Neural cell (in vitro differentiated cells): ENCODE measurements around the gene SAMD1. TPM values are rescaled to one million over a fixed set of nuclear protein-coding genes. Genes with fewer than 3 reads are reported as not detected.

Experiments
- H2AFZ ChIP-seq: fragments of 200-600, 300-800 bp; sonication (generic), shearing (Covaris generic); 2 replicates; pipeline ENCODE4 v1.6.0; 2014; ENCODE audit warnings: low read depth, mild to moderate bottlenecking, antibody characterized with exemption, low read length, moderate library complexity
- H3F3A ChIP-seq: fragments of 200-600 bp; shearing (Covaris generic); 2 replicates; pipeline ENCODE4 v1.6.1; 2016; ENCODE audit warnings: mild to moderate bottlenecking, moderate library complexity, mixed read lengths, antibody characterized with exemption, low read length; ENCODE audit not compliant: insufficient read depth, poor library complexity, severe bottlenecking
- H3K27ac ChIP-seq: fragments of 200-600, 300-800 bp; sonication (generic), shearing (Covaris generic); 2 replicates; pipeline ENCODE4 v1.5.1; 2014; ENCODE audit warnings: mild to moderate bottlenecking, low read length, moderate library complexity
- H3K27me3 ChIP-seq: fragments of 300-800, 200-600 bp; sonication (generic), shearing (Covaris generic); 2 replicates; pipeline ENCODE4 v1.6.0; 2014; ENCODE audit warnings: mild to moderate bottlenecking, low read depth, low read length, moderate library complexity; ENCODE audit not compliant: insufficient read depth
- H3K36me3 ChIP-seq: fragments of 300-800, 200-600 bp; sonication (generic), shearing (Covaris generic); 2 replicates; pipeline ENCODE4 v1.5.1; 2014; ENCODE audit warnings: mild to moderate bottlenecking, antibody characterized with exemption, low read length, moderate library complexity; ENCODE audit not compliant: insufficient read depth
- H3K4me2 ChIP-seq: fragments of 300-800, 200-600 bp; sonication (generic), shearing (Covaris generic); 2 replicates; pipeline ENCODE4 v1.6.0; 2014; ENCODE audit warnings: mild to moderate bottlenecking, low read length
- H3K4me3 ChIP-seq: fragments of 300-800, 200-600 bp; sonication (generic), shearing (Covaris generic); 2 replicates; pipeline ENCODE4 v1.5.1; 2014; ENCODE audit warnings: mild to moderate bottlenecking, low read length, moderate library complexity
- H3K79me2 ChIP-seq: fragments of 200-600 bp; shearing (Covaris generic); replicated peaks from 2 replicates; pipeline ENCODE4 v1.6.0; 2014; ENCODE audit warnings: mild to moderate bottlenecking, low read length, moderate library complexity; ENCODE audit not compliant: insufficient read depth
- H3K9ac ChIP-seq: fragments of 300-800, 200-600 bp; sonication (generic), shearing (Covaris generic); 2 replicates; pipeline ENCODE4 v1.6.1; 2016; ENCODE audit warnings: mild to moderate bottlenecking, low read length, mixed read lengths
- H3K9me2 ChIP-seq: fragments of 200-600 bp; shearing (Covaris generic); 2 replicates; pipeline ENCODE4 v1.6.1; 2016; ENCODE audit warnings: mild to moderate bottlenecking, low read length, mixed read lengths; ENCODE audit not compliant: insufficient read depth
- H3K9me3 ChIP-seq: fragments of 200-600, 300-800 bp; sonication (generic), shearing (Covaris generic); 2 replicates; pipeline ENCODE4 v1.6.1; 2016; ENCODE audit warnings: mild to moderate bottlenecking, mixed run types, low read length, moderate library complexity, mixed read lengths
- H4K20me1 ChIP-seq: fragments of 200-600 bp; shearing (Covaris generic); 2 replicates; pipeline ENCODE4 v1.6.1; 2016; ENCODE audit warnings: mild to moderate bottlenecking, mixed run types; ENCODE audit not compliant: insufficient read depth
- EP300 ChIP-seq: fragments of 450-650 bp; conservative IDR thresholded peaks from 2 replicates; pipeline ENCODE4 v1.6.1; 2014; ENCODE audit warnings: antibody characterized with exemption, mild to moderate bottlenecking, moderate library complexity; ENCODE audit not compliant: poor library complexity, severe bottlenecking
- EZH2 ChIP-seq: fragments of 200-600, 300-800 bp; shearing (Covaris generic), sonication (generic); IDR thresholded peaks from 2 replicates; pipeline ENCODE4 v1.6.1; 2014; ENCODE audit warnings: antibody characterized with exemption, low read length, borderline replicate concordance, mild to moderate bottlenecking; ENCODE audit not compliant: insufficient read depth, poor library complexity, severe bottlenecking
- MXI1 ChIP-seq: fragments of 450-650 bp; conservative IDR thresholded peaks from 2 replicates; pipeline ENCODE4 v1.6.1; 2014; ENCODE audit warnings: antibody characterized with exemption, mild to moderate bottlenecking; ENCODE audit not compliant: poor library complexity, severe bottlenecking
- POLR2AphosphoS5 ChIP-seq: IDR thresholded peaks from 2 replicates; pipeline ENCODE4 v1.6.1; 2012
- RAD21 ChIP-seq: fragments of 450-650 bp; conservative IDR thresholded peaks from 2 replicates; pipeline ENCODE4 v1.6.1; 2014; ENCODE audit warnings: antibody characterized with exemption, mild to moderate bottlenecking, moderate library complexity
- SMC3 ChIP-seq: fragments of 450-650 bp; conservative IDR thresholded peaks from 2 replicates; pipeline ENCODE4 v1.6.1; 2014; ENCODE audit warnings: antibody characterized with exemption, mild to moderate bottlenecking, moderate library complexity; ENCODE audit not compliant: poor library complexity
- TAF1 ChIP-seq: IDR thresholded peaks from 2 replicates; pipeline ENCODE4 v1.6.1; 2012; ENCODE audit warnings: low read depth
- polyA plus RNA-seq: library from polyadenylated mRNA; depleted of rRNA; stranded (reverse); fragments of >200 nt; gene quantifications from 2 replicates; pipeline ENCODE4 v1.2.3, GENCODE V29; 2014
- TF ChIP-seq, protein P1 (sequence below): fragments of 450-650 bp; IDR thresholded peaks from 2 replicates; pipeline ENCODE4 v1.5.1; 2014; ENCODE audit warnings: antibody characterized with exemption, mild to moderate bottlenecking, moderate library complexity; ENCODE audit not compliant: poor library complexity, severe bottlenecking
- TF ChIP-seq, protein P2 (sequence below): IDR thresholded peaks from 2 replicates; pipeline ENCODE4 v1.6.1; 2012; ENCODE audit warnings: borderline replicate concordance

SAMD1 gene
- polyA plus RNA-seq, 1 donor from 2014 or later, result 38.1 TPM

DNA sequence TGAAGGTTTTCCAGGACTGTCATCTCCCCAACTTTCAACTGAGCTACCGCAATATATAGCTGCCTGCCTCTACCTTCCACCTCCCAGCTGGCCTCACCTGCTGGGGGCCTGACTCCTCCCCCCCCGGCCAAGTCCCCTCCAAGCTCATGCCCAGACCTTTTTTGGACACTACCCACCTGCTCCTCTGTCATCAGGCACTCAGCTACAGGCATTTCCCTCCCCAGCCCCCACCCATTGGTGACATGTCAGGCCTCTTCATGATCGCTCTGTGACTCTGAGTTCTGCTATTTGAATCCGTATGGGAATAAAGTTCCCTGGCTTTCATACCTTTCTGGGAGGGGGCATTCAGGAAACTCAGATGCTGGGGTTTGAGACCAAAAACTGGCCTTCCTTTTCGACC is 25.2 kb upstream of the SAMD1 start:
- no peaks in the 10 kb centered on the region for H3K36me3 ChIP-seq
- no peaks in the 10 kb centered on the region for H3K9me2 ChIP-seq
- TF ChIP-seq SMC3 (no peak), EP300 (no peak), RAD21 (no peak), MXI1 (no peak), TAF1 (no peak), EZH2 (no peak), POLR2AphosphoS5 (no peak)
- TF ChIP-seq, protein P1, sequence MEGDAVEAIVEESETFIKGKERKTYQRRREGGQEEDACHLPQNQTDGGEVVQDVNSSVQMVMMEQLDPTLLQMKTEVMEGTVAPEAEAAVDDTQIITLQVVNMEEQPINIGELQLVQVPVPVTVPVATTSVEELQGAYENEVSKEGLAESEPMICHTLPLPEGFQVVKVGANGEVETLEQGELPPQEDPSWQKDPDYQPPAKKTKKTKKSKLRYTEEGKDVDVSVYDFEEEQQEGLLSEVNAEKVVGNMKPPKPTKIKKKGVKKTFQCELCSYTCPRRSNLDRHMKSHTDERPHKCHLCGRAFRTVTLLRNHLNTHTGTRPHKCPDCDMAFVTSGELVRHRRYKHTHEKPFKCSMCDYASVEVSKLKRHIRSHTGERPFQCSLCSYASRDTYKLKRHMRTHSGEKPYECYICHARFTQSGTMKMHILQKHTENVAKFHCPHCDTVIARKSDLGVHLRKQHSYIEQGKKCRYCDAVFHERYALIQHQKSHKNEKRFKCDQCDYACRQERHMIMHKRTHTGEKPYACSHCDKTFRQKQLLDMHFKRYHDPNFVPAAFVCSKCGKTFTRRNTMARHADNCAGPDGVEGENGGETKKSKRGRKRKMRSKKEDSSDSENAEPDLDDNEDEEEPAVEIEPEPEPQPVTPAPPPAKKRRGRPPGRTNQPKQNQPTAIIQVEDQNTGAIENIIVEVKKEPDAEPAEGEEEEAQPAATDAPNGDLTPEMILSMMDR, result no peak
- TF ChIP-seq, protein P2, sequence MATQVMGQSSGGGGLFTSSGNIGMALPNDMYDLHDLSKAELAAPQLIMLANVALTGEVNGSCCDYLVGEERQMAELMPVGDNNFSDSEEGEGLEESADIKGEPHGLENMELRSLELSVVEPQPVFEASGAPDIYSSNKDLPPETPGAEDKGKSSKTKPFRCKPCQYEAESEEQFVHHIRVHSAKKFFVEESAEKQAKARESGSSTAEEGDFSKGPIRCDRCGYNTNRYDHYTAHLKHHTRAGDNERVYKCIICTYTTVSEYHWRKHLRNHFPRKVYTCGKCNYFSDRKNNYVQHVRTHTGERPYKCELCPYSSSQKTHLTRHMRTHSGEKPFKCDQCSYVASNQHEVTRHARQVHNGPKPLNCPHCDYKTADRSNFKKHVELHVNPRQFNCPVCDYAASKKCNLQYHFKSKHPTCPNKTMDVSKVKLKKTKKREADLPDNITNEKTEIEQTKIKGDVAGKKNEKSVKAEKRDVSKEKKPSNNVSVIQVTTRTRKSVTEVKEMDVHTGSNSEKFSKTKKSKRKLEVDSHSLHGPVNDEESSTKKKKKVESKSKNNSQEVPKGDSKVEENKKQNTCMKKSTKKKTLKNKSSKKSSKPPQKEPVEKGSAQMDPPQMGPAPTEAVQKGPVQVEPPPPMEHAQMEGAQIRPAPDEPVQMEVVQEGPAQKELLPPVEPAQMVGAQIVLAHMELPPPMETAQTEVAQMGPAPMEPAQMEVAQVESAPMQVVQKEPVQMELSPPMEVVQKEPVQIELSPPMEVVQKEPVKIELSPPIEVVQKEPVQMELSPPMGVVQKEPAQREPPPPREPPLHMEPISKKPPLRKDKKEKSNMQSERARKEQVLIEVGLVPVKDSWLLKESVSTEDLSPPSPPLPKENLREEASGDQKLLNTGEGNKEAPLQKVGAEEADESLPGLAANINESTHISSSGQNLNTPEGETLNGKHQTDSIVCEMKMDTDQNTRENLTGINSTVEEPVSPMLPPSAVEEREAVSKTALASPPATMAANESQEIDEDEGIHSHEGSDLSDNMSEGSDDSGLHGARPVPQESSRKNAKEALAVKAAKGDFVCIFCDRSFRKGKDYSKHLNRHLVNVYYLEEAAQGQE, result no peak
- H3K9me3 ChIP-seq, result no peaks in the 10 kb centered on the region
- peak overlapping the region; percentile 81 for H3K4me3 ChIP-seq
- H3K27me3 ChIP-seq, result no peaks in the 10 kb centered on the region
- H3F3A ChIP-seq, result no peaks in the 10 kb centered on the region
- H4K20me1 ChIP-seq, result no peaks in the 10 kb centered on the region
- no peak overlapping the region for H3K9ac ChIP-seq
- no peak overlapping the region for H3K27ac ChIP-seq
- no peak overlapping the region for H2AFZ ChIP-seq
- peaks cover 29% of the 10 kb centered on the region for H3K79me2 ChIP-seq
- peak overlapping the region; percentile 91 for H3K4me2 ChIP-seq

DNA sequence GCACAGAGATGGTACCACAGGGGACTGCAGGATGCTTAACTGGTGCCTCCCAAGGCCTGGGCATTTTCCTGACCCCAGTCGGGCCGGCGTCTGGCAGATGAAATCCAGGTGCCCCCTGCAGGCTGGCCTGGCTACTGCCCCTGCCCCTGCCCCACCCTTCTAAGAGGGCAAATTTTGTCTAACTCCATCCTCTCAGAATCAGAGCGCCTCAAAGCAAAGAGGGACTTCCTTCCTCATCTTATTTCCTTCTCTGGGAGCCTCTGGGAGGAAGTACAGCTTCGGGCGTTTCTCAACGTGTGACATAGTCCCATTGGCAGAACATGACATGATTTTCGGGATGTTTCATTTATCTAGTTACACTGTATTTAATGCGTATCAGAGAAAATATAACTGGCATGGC is 24.3 kb upstream of the SAMD1 start:
- H3K36me3 ChIP-seq, result no peaks in the 10 kb centered on the region
- no peaks in the 10 kb centered on the region for H3K9me2 ChIP-seq
- H3K4me2 ChIP-seq, result no peak overlapping the region
- no peaks in the 10 kb centered on the region for H3F3A ChIP-seq
- TF ChIP-seq EP300 (no peak), RAD21 (no peak), EZH2 (no peak), TAF1 (no peak), POLR2AphosphoS5 (no peak), SMC3 (no peak), MXI1 (no peak)
- TF ChIP-seq, protein P2, result no peak
- TF ChIP-seq, protein P1, result no peak
- H3K79me2 ChIP-seq, result peaks cover 29% of the 10 kb centered on the region
- H3K9me3 ChIP-seq, result no peaks in the 10 kb centered on the region
- no peak overlapping the region for H3K9ac ChIP-seq
- no peak overlapping the region for H3K27ac ChIP-seq
- no peaks in the 10 kb centered on the region for H3K27me3 ChIP-seq
- H4K20me1 ChIP-seq, result no peaks in the 10 kb centered on the region
- no peak overlapping the region for H3K4me3 ChIP-seq
- no peak overlapping the region for H2AFZ ChIP-seq
